HG03097 (cell line): Measurements from ENCODE around the gene SCN5A.

ENCODE experiments used
- ATAC-seq: cut with Tn5 transposase; IDR thresholded peaks from one replicate; pipeline ENCODE4 v1.9.1; 2021; ENCODE audit not compliant: unreplicated experiment, low FRiP score

Gene SCN5A

DNA sequence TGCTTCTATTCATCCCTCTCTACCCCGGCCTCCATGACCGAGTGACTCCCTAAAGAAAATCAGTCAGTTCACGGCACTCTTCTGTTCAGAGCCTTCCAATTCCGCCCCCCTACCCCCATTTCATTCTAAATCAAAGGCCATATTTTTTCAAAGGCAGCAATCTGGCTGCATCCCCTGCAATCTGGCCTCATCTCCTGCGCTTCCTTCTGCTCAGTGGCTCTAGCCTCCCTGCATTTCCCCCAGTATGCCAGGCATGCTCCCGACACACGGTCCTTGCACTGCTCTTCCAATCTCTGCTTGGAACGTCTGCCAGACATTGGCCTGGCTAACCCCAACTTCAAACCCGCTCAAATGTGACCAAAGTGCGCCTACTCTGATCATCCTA is 85.6 kb downstream of the SCN5A start:
- no peak for ATAC-seq

DNA sequence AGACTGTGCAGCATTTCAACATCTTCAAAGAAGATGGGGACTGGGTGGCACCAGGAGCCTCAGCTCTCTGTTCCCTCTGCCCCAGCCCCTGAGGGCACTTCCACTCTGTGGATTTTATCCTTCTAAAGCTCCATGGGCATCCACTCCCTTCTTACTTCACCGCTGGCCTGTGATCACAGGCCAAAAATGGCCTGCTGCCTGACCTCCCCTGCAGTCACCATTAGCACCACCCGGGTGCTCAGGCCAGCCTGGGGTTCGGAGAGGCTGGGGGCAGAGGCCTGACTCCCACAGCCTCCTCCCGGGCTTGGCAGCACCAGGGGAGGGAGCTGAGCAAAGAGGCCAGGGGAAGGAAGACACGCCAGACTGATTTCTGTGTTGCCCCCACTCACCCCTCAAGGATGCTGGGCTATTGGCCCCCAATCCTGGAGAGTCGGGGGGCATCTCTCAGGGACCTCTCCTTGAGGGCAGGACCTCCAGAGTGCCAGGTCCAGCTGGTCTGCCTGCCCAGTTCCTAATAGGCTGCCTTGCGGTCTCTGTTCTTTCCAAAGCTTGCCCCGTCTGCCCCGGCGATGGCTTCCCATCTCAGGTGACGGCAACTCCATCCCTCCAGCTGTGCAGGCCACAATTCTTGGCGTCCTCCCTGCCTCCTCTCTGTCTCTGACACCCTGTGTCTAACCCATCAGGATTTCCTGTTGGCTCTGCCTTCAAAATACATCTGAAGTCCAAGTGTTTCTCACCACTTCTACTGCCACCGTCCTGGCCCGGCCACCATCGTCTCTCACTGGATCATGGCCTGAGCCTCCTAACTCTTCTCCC is 86.2 kb downstream of the SCN5A start:
- no peak for ATAC-seq

DNA sequence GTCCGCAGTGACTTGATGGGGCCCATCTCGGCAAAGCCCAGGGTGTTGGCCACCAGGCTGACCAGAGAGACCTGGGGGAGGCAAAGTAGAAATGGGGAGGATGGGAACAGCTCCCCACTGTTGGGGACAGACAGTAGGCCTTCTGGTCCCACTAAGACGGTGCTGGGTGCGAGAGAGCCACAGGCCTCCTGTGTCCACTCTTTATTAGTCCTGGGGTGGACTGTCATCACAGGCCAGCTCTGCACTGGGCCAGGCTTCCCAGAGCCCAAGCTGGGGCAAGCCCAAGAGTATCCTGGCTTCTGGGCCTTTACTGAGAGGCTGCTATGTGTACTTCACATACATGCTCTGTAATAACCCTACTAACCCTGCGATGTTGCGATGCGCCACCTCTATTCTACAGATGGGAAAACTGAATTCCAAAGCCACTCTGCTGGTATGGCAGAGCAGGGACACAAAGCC is 87.0 kb downstream of the SCN5A start:
- ATAC-seq = no peak

DNA sequence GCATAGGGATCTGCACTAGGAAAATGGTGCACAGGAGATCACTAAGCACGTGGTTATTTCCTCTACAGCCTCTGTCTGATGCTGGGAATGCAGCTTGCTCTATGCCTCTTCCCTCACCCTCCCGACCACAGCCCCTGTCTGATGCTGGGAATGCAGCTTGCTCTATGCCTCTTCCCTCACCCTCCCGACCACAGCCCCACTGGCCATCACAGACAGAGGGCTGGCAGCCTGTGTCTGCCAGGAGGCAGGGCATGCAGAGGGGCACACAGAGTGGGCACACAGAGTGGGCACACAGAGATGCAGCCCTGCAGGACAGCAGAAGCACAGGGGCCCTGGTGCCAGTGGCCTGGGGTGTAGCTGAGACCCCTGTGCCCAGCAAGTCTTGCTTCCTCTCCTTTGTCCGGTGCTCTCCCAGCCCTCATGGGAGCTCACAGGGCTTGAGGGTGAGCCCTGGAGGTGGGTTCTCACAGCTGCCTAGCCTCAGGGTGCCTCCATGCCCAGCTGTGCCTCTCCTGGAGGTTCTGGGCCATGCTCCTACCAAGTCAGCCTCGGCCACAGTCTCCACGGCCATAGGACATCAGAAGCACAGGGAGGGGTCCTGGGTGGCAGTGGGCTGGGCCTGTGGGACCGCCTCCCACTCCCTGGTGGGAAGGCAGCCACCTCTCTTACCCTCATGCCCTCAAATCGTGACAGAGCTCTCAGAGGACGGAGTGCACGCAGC is 87.6 kb downstream of the SCN5A start:
- ATAC-seq = no peak

DNA sequence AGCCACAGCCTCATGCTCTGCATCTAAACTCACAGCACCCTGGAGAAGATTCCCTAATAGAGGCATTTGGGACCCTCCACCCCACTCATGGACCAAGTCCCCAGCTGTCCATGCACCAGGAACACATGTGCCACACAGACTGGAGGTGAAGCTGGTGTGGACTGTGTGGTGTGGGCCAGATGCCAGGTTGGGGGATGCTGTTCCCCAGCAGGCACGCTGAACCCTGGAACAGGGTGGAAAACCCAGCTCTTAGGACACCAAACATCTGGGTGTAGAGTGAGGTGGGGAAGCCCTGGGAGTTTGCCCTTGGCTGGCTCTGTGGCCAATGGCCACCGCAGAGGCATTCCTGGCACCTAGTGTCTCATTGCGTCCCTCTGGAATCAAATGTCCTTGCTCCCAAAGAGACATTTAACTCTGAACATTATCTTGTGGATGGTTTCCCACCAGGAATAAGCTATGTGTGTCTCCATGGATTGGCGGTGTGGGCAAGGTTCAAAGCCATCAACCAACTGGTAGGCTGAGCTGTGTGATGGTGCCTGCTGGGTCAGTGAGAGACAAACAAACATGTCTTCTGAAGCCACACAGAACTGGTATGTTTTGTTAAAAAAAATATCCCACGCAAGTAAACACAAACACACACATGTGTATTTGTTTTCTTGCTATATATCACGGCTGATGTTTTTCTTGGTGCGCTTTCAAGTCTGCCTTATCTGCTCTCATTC is 88.3 kb downstream of the SCN5A start:
- ATAC-seq = no peak

DNA sequence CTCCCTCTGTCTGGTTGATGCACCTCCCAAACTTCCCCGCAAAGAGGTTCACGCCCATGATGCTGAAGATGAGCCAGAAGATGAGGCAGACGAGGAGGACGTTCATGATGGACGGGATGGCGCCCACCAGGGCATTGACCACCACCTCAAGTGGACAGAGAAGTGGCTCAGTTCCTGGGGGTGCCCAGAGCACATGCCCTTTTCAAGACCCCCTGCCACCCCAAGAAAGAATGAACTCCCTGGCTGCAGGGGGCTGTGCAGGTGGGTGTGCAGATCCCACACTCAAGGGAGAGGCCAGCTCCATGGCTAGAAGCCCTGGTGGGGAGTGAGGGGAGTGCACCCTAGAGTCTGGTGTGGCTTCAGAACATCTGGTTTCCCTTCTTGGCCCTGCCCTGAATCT is 89.2 kb downstream of the SCN5A start:
- no peak for ATAC-seq

DNA sequence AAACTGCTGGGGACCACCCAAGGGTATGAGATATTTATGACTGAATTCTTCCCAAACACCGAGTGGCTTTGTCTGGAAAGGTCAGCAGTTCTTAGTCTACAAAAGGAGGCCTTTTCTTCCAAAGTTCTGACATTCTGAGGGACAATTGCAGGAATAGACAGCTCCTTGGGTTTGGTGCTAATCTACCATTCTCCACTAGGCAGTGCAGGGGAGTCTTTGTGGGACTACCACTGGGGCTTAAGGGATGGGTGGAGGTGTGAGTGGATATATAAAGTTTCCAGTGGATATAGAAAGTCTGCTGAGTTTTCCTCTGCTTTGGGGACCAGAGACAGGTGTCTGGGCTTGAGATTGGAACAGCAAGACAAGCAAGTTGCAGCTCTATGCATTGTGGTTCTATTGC is 90.6 kb downstream of the SCN5A start:
- no peak for ATAC-seq

DNA sequence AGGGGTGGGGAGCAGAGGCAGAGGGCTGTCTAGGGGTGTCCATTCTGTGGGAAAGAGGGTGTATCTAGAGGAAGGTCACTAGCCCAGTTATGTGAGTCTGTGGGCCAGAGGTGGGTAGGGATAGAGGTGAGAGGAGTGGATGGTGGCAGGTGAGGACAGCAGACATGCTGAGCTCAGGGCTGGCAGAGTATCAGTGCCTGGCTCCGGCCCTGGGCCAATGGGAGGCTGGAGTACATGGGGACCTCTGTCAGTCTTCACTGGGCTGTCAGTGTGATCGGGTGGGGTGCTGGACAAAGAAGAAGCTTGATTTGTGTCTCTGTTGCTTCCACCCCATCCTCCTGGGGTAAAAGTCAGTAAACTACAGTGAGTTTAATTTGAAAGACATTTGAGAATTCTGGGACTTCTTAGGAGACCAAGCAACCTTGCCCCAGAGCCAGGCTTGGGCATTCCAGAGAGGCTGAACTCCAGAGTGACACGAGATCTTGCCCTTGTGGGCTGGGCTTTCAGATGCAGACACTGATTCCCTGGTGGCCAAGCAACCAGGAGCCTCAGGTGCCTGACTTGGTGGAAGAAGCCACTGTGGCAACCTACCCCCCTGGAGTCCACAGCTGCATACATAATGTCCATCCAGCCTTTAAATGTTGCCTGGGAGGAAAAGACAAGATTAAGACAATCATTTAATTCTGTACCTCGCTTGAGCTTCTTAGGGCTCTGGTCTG is 92.7 kb downstream of the SCN5A start:
- ATAC-seq = no peak

DNA sequence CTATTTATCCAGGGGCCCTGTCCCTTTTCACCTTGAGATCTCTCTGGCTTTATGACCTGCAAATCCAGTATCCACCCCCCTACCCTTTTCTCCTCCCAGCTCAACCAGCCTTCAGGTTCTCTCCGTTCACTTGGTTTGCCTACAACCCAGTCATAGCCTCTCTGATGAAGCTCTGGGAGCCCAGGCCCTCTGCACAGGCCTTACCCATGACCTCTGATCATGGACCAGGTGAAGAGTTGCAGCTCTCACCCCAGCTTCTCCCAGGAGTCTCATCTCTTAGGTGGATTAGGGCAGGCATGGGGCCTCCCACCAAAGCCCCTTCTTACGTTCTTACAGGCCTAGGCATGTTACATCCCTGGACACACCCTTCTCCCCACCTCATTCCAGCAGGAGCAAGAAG is 93.6 kb downstream of the SCN5A start:
- no peak for ATAC-seq

DNA sequence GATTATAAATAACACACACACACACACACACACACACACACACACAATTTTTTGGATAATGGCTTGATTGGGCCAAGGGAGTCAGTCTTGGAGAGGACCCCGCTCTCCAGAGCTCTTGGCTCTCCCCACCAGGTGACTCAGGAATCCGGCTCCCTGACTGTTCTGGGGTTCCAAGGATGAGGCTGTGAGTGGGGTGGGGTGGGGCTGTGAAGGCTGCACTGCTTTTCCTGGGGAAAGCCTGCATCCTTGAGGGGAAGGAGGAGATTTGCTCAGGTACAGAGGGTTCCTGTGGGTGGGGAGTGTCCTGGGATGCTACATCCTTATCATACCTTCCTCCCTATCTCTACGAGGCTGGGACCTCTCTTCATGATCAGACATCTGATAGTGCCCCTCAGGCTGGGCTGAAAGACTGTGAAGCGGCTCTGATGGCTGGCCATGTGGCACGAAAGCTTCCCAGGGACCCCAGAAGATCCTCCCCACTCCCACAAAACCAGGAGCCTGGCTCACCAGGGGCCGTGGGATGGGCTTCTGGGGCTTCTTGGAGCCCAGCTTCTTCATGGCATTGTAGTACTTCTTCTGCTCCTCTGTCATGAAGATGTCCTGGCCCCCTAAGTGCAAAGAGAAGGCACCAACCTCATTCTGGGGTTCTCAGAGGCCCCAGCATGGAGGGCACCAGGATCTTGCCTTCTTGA is 94.2 kb downstream of the SCN5A start:
- ATAC-seq = no peak

DNA sequence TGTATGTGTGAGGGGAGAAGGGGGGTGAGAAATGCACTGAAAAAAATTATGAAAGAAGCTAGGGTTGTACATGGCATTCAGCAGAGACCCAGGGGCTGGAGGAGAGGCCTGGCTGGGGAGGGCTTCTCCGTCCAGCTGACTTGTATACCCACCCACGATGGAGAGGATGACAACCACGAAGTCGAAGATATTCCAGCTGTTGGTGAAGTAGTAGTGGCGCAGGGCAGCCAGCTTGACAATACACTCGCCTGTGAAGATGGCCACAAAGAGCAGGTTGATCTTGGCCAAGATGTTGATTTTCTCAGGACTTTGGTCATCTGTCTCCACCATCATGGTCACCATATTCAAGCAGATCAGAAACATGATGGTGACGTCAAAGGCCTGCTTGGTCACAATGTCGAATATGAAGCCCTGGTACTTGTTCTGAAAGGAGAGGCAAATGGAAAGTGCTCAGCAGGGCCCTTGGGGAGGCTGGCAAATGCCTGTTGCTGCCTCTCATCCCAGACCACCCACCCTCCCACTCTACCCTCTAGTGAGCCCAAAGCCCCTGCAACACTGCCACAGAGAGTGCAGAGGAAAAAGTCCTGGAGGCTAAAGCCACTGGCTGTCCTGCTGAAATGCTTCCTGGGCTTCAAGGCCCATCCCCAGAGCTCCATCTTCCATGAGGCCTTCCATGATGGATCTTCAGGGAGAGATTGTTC is 95.2 kb downstream of the SCN5A start:
- no peak for ATAC-seq

DNA sequence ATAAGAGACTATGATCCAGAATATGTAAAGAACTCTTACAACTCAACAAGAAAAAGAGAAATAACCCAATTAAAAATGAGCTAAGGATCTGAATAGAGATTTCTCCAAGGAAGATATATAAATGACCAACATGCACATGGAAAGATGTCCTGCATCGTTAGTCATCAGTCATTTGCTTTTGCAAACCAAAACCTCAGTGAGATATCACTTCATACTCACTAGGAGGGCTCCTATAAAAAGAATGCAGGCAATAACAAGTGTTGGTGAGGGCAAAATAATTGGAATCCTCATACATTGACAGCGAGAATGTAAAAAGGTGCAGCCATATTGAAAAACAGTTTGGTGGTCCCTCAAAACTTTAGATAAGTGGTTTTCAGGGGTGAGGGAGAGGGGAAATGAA is 96.4 kb downstream of the SCN5A start:
- no peak for ATAC-seq

DNA sequence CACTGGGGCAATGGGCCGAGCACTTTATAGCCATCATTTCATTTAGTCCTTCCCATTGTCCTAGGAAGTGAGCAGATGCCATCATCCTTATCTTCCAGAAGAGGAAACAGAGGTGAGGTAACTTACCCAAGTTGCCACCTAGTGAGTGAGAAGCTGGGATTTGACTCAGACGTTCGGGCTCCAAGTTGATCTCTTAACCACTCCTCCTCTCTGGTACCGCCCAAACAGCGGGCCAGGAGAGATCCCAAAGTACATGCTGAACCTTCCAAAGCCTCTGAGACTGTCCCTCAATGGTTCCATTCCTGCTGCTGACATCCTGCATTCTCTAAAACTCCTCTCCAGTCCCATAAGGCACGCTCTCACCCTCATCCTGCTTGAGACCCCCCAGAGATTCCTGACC is 97.1 kb downstream of the SCN5A start:
- ATAC-seq = no peak

DNA sequence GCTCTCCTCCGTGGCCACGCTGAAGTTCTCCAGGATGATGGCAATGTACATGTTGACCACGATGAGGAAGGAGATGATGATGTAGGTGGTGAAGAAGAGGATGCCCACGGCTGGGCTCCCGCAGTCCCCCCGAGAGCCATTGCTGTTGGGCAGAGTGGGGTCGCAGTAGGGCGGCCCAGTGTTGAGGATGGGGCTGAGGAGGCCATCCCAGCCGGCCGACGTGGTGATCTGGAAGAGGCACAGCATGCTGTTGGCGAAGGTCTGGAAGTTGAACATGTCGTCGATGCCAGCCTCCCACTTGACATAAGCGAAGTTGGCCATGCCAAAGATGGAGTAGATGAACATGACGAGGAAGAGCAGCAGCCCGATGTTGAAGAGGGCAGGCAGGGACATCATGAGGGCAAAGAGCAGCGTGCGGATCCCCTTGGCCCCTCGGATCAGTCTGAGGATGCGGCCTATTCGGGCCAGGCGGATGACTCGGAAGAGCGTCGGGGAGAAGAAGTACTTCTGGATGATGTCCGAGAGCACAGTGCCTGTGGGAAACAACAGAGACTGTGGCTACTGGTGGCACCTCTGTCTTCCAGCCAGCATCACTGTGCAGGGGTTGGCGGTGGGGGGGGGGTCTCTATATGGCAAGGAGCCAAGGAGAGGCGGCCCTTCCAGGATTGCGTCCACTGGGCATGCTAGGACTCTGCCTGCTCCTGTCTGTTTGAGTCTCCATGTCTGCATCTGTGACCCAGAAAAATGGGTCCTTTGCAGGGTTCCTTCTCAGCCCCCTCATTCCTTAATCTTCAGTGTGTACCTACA is 98.3 kb downstream of the SCN5A start:
- ATAC-seq = no peak

DNA sequence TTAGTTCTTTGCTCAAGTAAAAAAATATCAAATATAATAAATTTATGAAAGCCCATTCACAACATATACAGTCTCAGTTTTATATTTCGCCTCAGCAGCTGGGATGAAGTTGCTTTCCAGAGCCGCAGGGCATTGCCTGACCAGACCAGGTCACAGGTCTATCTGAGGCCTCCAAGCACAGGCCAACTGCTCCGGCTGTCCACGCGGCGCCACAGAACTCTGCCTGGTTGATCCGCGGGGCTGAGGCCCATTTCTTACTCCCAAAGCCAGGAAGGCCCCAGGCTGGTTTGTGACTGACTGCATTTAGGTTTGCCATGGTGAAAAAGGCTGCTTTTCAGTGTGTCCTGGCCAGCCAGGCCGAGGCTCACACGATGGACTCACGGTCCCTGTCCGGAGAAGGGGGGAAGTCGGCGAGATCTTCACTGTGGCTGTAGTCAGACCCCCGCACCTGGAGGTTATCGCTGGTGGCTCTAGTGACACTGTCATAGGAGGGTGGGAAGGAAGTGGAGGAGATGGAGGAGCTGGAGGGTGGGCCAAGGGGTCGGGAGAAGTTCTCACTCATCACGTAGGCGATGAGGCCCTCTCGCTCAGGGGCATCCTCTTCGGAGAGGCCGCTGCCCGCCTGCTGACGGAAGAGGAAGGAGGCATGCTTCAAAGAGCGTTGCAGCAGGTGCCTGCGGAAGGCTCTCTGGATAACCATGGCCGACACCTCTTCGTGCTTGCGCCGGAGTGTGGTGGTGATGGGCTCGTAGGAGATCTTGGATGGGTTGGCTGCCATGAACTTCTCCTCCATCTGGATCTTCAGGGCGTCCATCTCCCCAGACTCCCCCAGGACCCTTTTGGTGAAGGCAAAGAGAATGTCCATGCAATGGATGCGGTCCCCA is 99.3 kb downstream of the SCN5A start:
- ATAC-seq = no peak

DNA sequence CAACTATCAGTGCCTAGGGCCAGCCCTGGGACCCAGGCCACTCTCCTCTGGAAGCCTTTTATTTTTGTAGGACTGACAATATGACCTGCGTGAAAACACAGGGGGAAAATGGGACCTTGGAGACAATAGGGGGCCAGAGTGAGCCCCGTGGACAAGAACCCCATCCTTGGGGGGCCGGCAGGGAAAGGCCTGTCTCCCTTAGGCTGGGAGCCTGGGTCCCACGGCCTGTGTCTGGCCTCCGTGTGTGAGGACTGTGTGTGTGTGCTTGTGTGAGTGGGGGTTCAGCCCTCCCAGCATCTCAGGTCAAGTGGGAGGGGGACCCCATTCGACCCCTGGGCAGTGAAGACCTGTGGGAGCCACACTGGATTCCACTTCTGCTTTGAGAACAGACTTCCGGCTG is 100.0 kb downstream of the SCN5A start:
- ATAC-seq = no peak

DNA sequence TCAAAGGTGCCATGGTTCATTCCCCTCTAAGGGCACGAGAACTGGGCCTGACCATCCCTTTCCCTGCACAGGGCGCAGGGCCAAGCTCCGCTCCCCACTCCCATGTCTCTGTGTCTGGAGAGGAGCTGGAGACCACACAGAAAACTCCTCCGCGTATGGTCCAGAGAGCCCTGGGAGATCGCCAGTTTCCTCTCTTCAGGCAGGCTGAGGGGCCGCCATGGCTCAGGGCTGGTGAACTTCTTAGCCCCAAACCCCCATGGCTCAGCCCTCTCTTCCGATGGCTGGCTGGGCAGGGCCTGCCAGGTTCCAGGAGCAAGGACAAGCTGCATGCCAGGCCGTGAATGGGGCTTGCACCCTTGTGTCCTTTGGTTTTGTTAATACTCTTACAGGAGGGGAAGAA is 100.4 kb downstream of the SCN5A start:
- ATAC-seq = no peak
